GM21619 (cell line): ENCODE results near the gene ENAH.

Source experiments
- ATAC-seq: cut with Tn5 transposase; IDR thresholded peaks from one replicate; pipeline ENCODE4 v1.9.1; 2021; ENCODE audit not compliant: unreplicated experiment

The ENAH gene

GRCh38 chr1:225572422-225572821 is 80.5 kb downstream of the ENAH start:
- ATAC-seq: no peak

- ATAC-seq: no peak
These were observed 85.1 kb downstream of the ENAH start for GRCh38 chr1:225567789-225568188.

GRCh38 chr1:225565847-225566246 is 87.1 kb downstream of the ENAH start:
- no peak for ATAC-seq

- ATAC-seq: no peak
These were observed 91.2 kb downstream of the ENAH start for GRCh38 chr1:225561675-225562074.

- ATAC-seq: no peak
These were observed 93.0 kb downstream of the ENAH start for GRCh38 chr1:225559902-225560301.

GRCh38 chr1:225559326-225559725 is 93.6 kb downstream of the ENAH start:
- no peak for ATAC-seq

GRCh38 chr1:225556694-225557093 is 96.2 kb downstream of the ENAH start:
- no peak for ATAC-seq

GRCh38 chr1:225555821-225556220 is 97.1 kb downstream of the ENAH start:
- no peak for ATAC-seq

GRCh38 chr1:225554216-225554812 is 98.6 kb downstream of the ENAH start:
- no peak for ATAC-seq

GRCh38 chr1:225549821-225550220 is 103.1 kb downstream of the ENAH start:
- no peak for ATAC-seq

- ATAC-seq: no peak
These were observed 104.6 kb downstream of the ENAH start for GRCh38 chr1:225548140-225548857.

GRCh38 chr1:225545649-225546048 is 107.3 kb downstream of the ENAH start:
- no peak for ATAC-seq

GRCh38 chr1:225544924-225545323 is 108.0 kb downstream of the ENAH start:
- no peak for ATAC-seq

GRCh38 chr1:225544263-225544662 is 108.7 kb downstream of the ENAH start:
- ATAC-seq: no peak

- no peak for ATAC-seq
These were observed 109.6 kb downstream of the ENAH start for GRCh38 chr1:225543350-225543749.

- ATAC-seq: no peak
These were observed 111.5 kb downstream of the ENAH start for GRCh38 chr1:225541383-225541782.

- ATAC-seq: no peak
These were observed 113.3 kb downstream of the ENAH start for GRCh38 chr1:225539575-225539974.

- no peak for ATAC-seq
These were observed 113.9 kb downstream of the ENAH start for GRCh38 chr1:225539069-225539468.

GRCh38 chr1:225537554-225538251 is 115.2 kb downstream of the ENAH start:
- ATAC-seq: no peak

GRCh38 chr1:225535280-225535679 is 117.6 kb downstream of the ENAH start:
- ATAC-seq: no peak

- no peak for ATAC-seq
These were observed 118.2 kb downstream of the ENAH start for GRCh38 chr1:225534772-225535171.

GRCh38 chr1:225534135-225534534 is 118.8 kb downstream of the ENAH start:
- no peak for ATAC-seq
